Measurements from ENCODE around the gene ENO1. TPM values are rescaled to one million over a fixed set of nuclear protein-coding genes. Genes with fewer than 3 reads are reported as not detected.

The ENO1 gene
- total and polyA plus RNA-seq, 2 of the 8 experiments (the other 6 are each of a cell fraction or from before 2014, with no cell fraction given) = 1,763 to 2,117 TPM

DNA sequence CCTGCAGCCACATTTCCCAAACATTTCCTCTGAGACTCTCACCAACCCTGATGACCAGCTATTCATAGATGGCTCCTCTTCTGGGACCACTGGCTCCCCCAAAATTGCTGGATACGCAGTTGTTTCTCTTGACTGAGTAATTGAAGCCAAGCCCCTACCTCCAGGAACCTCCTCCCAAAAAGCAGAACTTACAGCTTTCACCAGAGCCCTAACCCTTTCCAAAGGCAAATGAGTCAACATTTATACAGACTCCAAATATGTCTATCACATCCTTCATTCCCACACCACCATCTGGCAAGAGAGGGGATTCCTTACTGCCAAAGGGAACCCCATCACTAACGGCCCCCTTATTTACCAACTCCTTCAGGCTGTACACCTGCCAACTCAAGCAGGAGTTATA is 46.9 kb upstream of the ENO1 start (continued):
- TF ChIP-seq KDM5A (IDR thresholded peaks at IDR 0.05; ENCODE audit: low read length) (no peak), EZH2 (IDR thresholded peaks at IDR 0.05; ENCODE audit: low read depth, low read length, severe bottlenecking) (no peak), MAFK (IDR thresholded peaks at IDR 0.05; ENCODE audit: low read depth, low read length) (no peak), RNF2 (IDR thresholded peaks at IDR 0.05; ENCODE audit: borderline replicate concordance, low read depth, low read length, missing control alignments, poor library complexity, severe bottlenecking) (no peak), HDAC2 (IDR thresholded peaks at IDR 0.05; ENCODE audit: borderline replicate concordance in 1 of 2, low read depth in 2 of 2, low read length in 2 of 2) (no peak), CBX8 (IDR thresholded peaks at IDR 0.05; ENCODE audit: borderline replicate concordance, low read depth, low read length) (no peak)

Measured in H1 (cell line).